GM10248 (cell line): ENCODE measurements around the gene FNDC3B.
"Not testable (repeated sequence)": the region's sequence is repeated elsewhere in the genome, so short reads cannot be mapped to it uniquely, and the experiment has no call there.

Experiments used
- CTCF ChIA-PET: fragments of 300-600 bp; sonication (Branson Sonifier 250); formaldehyde crosslinking; extraction: SDS; loops from one replicate; lab custom pipeline; 2021; ENCODE audit warnings: antibody characterized with exemption; lab: Yijun Ruan, JAX
- POLR2A ChIA-PET: fragments of 350-650 bp; sonication (Branson Sonifier 250); formaldehyde crosslinking; extraction: SDS; loops from one replicate; lab custom pipeline; 2020; ENCODE audit warnings: antibody characterized with exemption; lab: Yijun Ruan, JAX
- DNase-seq: peaks from one replicate; pipeline ENCODE4 v3.0.0; 2012; ENCODE audit errors: extremely low spot score
- TF ChIP-seq, protein P1 (sequence below): IDR thresholded peaks from 2 replicates; pipeline ENCODE4 v1.5.1; 2012; ENCODE audit warnings: mild to moderate bottlenecking, low read depth; ENCODE audit errors: extremely low read depth, missing control alignments, control extremely low read depth

Gene FNDC3B

DNA sequence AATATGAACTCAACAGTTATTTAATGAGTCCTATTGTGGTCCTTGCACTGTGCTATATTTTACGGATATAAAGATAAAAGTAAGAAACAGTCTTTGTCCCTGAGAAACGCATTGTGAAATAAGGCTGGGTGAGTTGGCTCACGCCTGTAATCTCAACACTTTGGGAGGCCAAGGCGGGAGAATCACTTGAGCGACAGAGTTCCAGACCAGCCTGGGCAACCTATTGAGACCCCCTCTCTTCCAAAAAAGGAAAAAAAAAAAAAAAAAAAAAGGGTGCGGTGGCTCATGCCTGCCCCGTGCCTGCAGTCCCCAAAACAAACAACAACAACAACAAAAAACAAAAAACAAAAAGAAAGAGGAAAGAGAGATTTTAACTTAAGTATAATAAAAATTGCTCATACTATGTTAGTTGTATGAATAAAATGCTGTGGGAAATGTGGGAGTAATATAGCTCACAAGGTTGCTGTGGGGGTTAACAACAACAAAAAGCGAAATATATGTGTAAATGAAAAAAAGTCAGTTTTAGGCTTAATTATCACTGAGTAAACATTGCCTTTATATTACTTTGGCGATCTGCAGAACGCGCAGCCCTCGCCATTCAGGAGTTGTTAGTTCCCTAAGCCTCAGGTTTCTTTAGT, 461 bp upstream of the FNDC3B start:
- POLR2A ChIA-PET: interaction anchor here (0.6 to 1.1 kb wide), 4 partner anchors 13 to 68 kb away, joined by 3 to 11 read pairs (median 5); no protein-coding TSS in a partner anchor
- CTCF ChIA-PET: interaction anchor here (1.0 to 2.1 kb wide), 3 partner anchors 10 to 302 kb away, joined by 3 to 10 read pairs (median 5); no protein-coding TSS in a partner anchor

DNA sequence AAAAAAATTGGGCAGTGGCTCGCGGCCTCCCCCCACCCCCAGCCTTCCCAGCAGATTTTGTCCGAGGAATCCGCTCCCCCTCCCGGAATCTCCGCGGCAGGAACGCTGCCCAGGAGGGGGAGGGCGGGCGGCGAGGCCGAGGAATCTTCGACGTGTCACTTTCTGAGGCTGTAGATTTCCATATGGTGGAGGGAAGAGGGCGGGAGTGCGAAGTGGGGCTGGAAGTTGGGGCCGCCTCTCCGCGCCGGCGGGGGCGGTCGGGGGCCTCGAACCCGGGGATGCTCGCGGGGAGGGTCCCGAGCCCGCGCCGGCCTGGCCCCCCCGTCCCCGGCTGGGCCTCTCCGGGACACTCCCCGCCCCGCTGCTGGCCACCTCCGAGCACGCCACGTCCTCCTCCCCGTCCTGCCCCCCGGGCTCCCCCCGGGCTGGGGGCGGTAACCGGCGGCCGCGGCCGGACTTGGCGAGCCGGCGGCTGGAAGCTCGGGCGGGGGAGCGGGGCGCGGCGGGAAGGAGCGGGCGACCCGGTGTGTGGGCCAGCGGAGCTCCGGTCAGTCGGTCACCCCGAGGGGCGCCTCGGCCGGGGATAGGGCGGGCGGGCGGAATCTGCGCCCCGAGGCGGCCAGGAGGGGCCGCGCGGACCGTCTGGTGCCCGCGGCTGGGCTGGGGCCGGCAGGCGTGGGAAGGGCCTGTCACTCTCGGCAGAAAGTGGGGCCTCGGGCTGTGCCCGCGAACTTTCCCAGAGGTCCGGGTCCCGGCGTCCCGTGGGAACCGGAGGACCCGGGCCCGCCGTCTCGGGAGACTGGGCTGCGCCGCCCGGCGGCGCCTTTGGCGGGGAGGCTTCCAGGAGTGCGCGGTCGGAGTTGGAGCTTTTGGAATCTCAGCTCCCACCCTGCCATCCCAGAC, 951 bp downstream of the FNDC3B start:
- TF ChIP-seq, protein P1, sequence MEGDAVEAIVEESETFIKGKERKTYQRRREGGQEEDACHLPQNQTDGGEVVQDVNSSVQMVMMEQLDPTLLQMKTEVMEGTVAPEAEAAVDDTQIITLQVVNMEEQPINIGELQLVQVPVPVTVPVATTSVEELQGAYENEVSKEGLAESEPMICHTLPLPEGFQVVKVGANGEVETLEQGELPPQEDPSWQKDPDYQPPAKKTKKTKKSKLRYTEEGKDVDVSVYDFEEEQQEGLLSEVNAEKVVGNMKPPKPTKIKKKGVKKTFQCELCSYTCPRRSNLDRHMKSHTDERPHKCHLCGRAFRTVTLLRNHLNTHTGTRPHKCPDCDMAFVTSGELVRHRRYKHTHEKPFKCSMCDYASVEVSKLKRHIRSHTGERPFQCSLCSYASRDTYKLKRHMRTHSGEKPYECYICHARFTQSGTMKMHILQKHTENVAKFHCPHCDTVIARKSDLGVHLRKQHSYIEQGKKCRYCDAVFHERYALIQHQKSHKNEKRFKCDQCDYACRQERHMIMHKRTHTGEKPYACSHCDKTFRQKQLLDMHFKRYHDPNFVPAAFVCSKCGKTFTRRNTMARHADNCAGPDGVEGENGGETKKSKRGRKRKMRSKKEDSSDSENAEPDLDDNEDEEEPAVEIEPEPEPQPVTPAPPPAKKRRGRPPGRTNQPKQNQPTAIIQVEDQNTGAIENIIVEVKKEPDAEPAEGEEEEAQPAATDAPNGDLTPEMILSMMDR: peak; percentile 19
- CTCF ChIA-PET: interaction anchor here (0.6 to 1.1 kb wide), 2 partner anchors 16 to 301 kb away, joined by 3 read pairs; no protein-coding TSS in a partner anchor
- DNase-seq: peak; percentile 72
- POLR2A ChIA-PET: interaction anchor here (0.5 to 0.6 kb wide), 2 partner anchors 14 to 690 kb away, joined by 5 to 6 read pairs; no protein-coding TSS in a partner anchor

More for the DNA sequence above, 461 bp upstream of the FNDC3B start:
- TF ChIP-seq, protein P1: no peak
- DNase-seq: no peak

DNA sequence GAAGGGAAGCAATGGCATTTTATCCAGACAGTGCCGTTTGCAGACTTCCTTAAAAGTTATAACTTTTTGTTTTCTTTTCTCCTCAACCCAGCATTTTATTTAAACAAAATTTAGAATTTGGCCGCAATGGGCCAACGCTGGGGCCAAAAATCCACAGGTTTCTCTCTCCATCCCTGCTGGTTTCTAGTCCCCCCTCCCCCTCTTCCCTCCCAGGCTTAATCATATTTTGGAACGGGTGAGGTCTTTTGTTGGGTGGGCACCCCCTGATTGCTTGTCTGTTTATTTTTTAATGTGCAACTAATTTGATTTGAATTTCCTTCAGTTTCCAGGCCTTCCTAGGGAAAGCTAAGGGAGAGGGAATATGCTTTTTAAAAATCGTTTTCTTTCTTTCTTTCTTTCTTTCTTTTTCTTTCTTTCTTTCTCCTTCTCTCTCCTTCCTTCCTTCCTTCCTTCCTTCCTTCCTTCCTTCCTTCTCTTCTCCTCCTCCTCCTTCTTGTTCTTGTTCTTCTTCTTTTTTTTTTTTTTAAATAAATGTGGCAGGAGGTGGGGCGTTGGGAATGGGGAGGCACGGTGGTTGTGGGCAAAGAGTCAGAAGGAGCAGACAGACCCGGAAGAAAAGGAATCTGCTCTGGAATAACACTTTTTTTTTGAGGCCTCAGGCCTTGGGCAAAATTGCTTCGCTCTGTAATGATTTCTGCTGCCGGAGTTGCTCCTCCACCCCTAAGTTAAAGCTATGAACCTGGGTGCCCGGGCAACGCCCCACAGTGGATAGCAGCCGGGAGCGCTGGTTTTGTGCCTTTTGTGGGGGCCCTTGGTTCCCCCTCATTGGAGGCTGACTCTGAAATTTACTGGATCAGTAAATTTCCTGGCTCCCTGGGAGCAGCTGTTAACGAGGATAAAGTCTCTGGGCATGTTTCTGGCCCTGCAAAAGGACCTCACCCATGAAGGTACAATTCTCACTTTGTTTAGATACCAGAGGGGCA, 1.9 kb downstream of the FNDC3B start:
- TF ChIP-seq, protein P1: no peak
- ChIA-PET POLR2A (interaction anchor here (1.3 kb wide), 1 partner anchor 66 kb away, joined by 6 read pairs; no protein-coding TSS in a partner anchor), CTCF (interaction anchor here (0.6 to 3.2 kb wide), 7 partner anchors 11 to 300 kb away, joined by 3 to 15 read pairs (median 3); no protein-coding TSS in a partner anchor)
- no peak for DNase-seq

DNA sequence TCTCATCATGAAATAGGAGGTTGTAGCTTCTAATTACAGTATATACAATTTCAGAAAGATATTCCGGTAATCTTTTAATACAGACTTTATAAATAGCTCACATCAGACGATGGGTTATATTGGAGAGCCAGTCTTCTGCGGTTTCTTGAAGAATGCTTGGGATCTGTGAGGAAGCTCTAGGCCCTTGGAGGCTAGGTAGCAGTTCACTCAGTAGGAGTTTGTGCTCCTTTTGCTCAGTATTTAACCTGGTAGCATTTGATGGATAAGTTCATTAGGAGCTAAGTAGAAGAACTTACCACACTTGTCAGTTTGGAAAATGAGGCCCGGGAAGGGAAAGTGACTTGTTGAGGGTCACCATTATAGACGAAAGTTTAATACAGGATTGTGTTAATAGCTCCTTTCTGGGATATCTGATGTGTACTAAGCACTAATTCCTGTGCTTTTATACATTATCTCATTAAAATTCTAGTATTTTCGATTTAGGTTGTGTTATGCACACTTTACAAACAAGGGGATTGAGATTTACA, 2.8 kb downstream of the FNDC3B start:
- POLR2A ChIA-PET: interaction anchor here (1.0 to 1.3 kb wide), 2 partner anchors 12 to 65 kb away, joined by 3 to 6 read pairs; no protein-coding TSS in a partner anchor
- CTCF ChIA-PET: interaction anchor here (0.8 to 3.2 kb wide), 8 partner anchors 10 to 290 kb away, joined by 3 to 15 read pairs (median 3); no protein-coding TSS in a partner anchor
- TF ChIP-seq, protein P1: no peak
- DNase-seq: no peak

DNA sequence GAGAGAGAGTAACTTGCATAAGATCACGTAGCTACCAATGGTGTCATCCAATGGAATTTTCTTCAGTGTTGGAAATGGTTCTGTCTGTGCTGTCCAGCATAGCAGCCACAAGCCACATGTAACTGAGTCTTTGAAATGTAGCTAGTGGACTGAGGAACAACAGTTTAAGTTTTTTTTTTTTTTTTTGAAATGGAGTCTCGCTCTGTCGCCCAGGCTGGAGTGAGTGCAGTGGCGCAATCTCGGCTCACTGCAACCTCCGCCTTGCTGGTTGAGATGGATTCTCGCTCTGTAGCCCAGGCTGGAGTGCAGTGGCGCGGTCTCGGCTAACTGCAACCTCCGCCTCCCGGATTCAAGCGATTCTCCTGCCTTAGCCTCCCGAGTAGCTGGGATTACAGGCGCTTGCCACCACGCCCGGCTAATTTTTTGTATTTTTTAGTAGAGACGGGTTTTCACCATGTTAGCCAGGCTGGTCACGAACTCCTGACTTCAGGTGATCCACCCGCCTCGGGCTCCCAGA, 3.3 kb downstream of the FNDC3B start:
- POLR2A ChIA-PET: interaction anchor here (0.6 to 1.3 kb wide), 4 partner anchors 11 to 1924 kb away, joined by 3 to 7 read pairs (median 6); no protein-coding TSS in a partner anchor
- DNase-seq: not testable (repeated sequence)
- CTCF ChIA-PET: interaction anchor here (0.9 to 3.2 kb wide), 6 partner anchors 11 to 289 kb away, joined by 3 to 15 read pairs (median 3); no protein-coding TSS in a partner anchor
